Measurements from ENCODE around the gene PATZ1.

The PATZ1 gene

GRCh38 chr22:31378123-31378522 lies 32.0 kb upstream of the PATZ1 start:
- TF ChIP-seq GLIS3 (CRISPR knock-in tag; IDR thresholded peaks at IDR 0.05), result no peak
- TF ChIP-seq PATZ1 (CRISPR knock-in tag; IDR thresholded peaks at IDR 0.05; ENCODE audit: borderline replicate concordance), result no peak
- no peak for TF ChIP-seq TOX (CRISPR knock-in tag; IDR thresholded peaks at IDR 0.05; ENCODE audit: borderline replicate concordance)
- no peak for TF ChIP-seq ISL1 (CRISPR knock-in tag; IDR thresholded peaks at IDR 0.05)
- TF ChIP-seq CSRNP3 (CRISPR knock-in tag; IDR thresholded peaks at IDR 0.05), result no peak
- no peak for TF ChIP-seq CSDC2 (CRISPR knock-in tag; IDR thresholded peaks at IDR 0.05)
- no peak for TF ChIP-seq TSHZ2 (CRISPR knock-in tag; IDR thresholded peaks at IDR 0.05)
- no peak for TF ChIP-seq BACH2 (CRISPR knock-in tag; IDR thresholded peaks at IDR 0.05; ENCODE audit: borderline replicate concordance)
- TF ChIP-seq ESRRG (CRISPR knock-in tag; IDR thresholded peaks at IDR 0.05), result no peak
- no peak for TF ChIP-seq POU6F1 (CRISPR knock-in tag; IDR thresholded peaks at IDR 0.05; ENCODE audit: borderline replicate concordance, low read depth)
- TF ChIP-seq SNAI2 (CRISPR knock-in tag; IDR thresholded peaks at IDR 0.05), result no peak
- TF ChIP-seq RARB (CRISPR knock-in tag; IDR thresholded peaks at IDR 0.05), result no peak
- no peak for TF ChIP-seq ZFP3 (CRISPR knock-in tag; IDR thresholded peaks at IDR 0.05)
- no peak for TF ChIP-seq ZFP30 (CRISPR knock-in tag; IDR thresholded peaks at IDR 0.05)
- TF ChIP-seq PPARA (CRISPR knock-in tag; IDR thresholded peaks at IDR 0.05; ENCODE audit: borderline replicate concordance), result no peak
- no peak for TF ChIP-seq ZNF565 (CRISPR knock-in tag; conservative IDR thresholded peaks at IDR 0.05; ENCODE audit: low read depth)
- no peak for TF ChIP-seq ZNF70 (CRISPR knock-in tag; IDR thresholded peaks at IDR 0.05)
- no peak for TF ChIP-seq ZNF8 (CRISPR knock-in tag; IDR thresholded peaks at IDR 0.05)
- ATAC-seq, result no peak; the same call in 2 of the 3 replicates

- no peak for ATAC-seq
- TF ChIP-seq TSHZ2 (CRISPR knock-in tag; IDR thresholded peaks at IDR 0.05) (no peak), TCF4 (CRISPR knock-in tag; IDR thresholded peaks at IDR 0.05; ENCODE audit: borderline replicate concordance) (no peak), PATZ1 (CRISPR knock-in tag; IDR thresholded peaks at IDR 0.05; ENCODE audit: borderline replicate concordance) (no peak), ISL1 (CRISPR knock-in tag; IDR thresholded peaks at IDR 0.05) (no peak), ESRRG (CRISPR knock-in tag; IDR thresholded peaks at IDR 0.05) (no peak), OSR1 (CRISPR knock-in tag; IDR thresholded peaks at IDR 0.05) (no peak), ARNTL (CRISPR knock-in tag; IDR thresholded peaks at IDR 0.05; ENCODE audit: borderline replicate concordance, low read depth) (no peak), CREB5 (CRISPR knock-in tag; IDR thresholded peaks at IDR 0.05; ENCODE audit: low read depth) (no peak), ZFP30 (CRISPR knock-in tag; IDR thresholded peaks at IDR 0.05) (no peak), SNAI2 (CRISPR knock-in tag; IDR thresholded peaks at IDR 0.05) (no peak)
Observed at GRCh38 chr22:31377612-31378011, 31.5 kb upstream of the PATZ1 start.
